ENCODE results near the gene SH3PXD2A. TPM values are rescaled to one million over a fixed set of nuclear protein-coding genes. Genes with fewer than 3 reads are reported as not detected.

The SH3PXD2A gene
- total and polyA plus RNA-seq, 8 donors = 3.9 to 16.4 (median 8.0) TPM

- no peaks in the 10 kb centered on the region for H3K36me3 ChIP-seq
- no peak overlapping the region for H3K4me3 ChIP-seq
- no peaks in the 10 kb centered on the region for H3K27me3 ChIP-seq
- WGBS, 2 donors = 51 to 71% methylated on average over 3 of the region's 3 CpGs
- FAIRE-seq (no peak), DNase-seq (no peak), ATAC-seq (no peak)
- H3K27ac ChIP-seq = no peak overlapping the region
- TF ChIP-seq CTCF (IDR thresholded peaks at IDR 0.05) = no peak
- H3K9me3 ChIP-seq = no peaks in the 10 kb centered on the region
- no peaks in the 10 kb centered on the region for H3K4me1 ChIP-seq
- intact Hi-C loops (cut with DNase I) = no loop called here
These were observed 51.4 kb downstream of the SH3PXD2A start for GRCh38 chr10:103803941-103804340.

GRCh38 chr10:103802637-103803353 is 52.6 kb downstream of the SH3PXD2A start:
- intact Hi-C loops (cut with DNase I) = no loop called here
- DNase-seq (peak in 1 of 6 donors; percentile 20), ATAC-seq (no peak), FAIRE-seq (no peak)
- no peaks in the 10 kb centered on the region for H3K9me3 ChIP-seq
- no peaks in the 10 kb centered on the region for H3K4me1 ChIP-seq
- H3K36me3 ChIP-seq = no peaks in the 10 kb centered on the region
- WGBS, 2 donors = 72 to 79% methylated on average over 7 of the region's 7 CpGs
- H3K27ac ChIP-seq = no peak overlapping the region
- no peak overlapping the region for H3K4me3 ChIP-seq
- no peak for TF ChIP-seq CTCF (IDR thresholded peaks at IDR 0.05)
- H3K27me3 ChIP-seq = no peaks in the 10 kb centered on the region

GRCh38 chr10:103802081-103802480 is 53.3 kb downstream of the SH3PXD2A start:
- intact Hi-C loops (cut with DNase I) = no loop called here
- no peaks in the 10 kb centered on the region for H3K4me1 ChIP-seq
- FAIRE-seq (no peak), ATAC-seq (no peak), DNase-seq (no peak)
- no peaks in the 10 kb centered on the region for H3K9me3 ChIP-seq
- 62 to 74% methylated on average over 6 of the region's 6 CpGs for WGBS, 2 donors
- no peaks in the 10 kb centered on the region for H3K27me3 ChIP-seq
- TF ChIP-seq CTCF (IDR thresholded peaks at IDR 0.05) = no peak
- H3K4me3 ChIP-seq = no peak overlapping the region
- H3K27ac ChIP-seq = no peak overlapping the region
- H3K36me3 ChIP-seq = no peaks in the 10 kb centered on the region

GRCh38 chr10:103800789-103801540 is 54.4 kb downstream of the SH3PXD2A start:
- ATAC-seq (peak in 2 of 4 donors; percentile 14 to 26), FAIRE-seq (no peak), DNase-seq (no peak)
- Histone ChIP-seq H3K4me3 (no peak overlapping the region), H3K27ac (no peak overlapping the region), H3K27me3 (no peaks in the 10 kb centered on the region), H3K36me3 (no peaks in the 10 kb centered on the region), H3K4me1 (no peaks in the 10 kb centered on the region), H3K9me3 (no peaks in the 10 kb centered on the region)
- intact Hi-C loops (cut with DNase I) = no loop called here
- TF ChIP-seq CTCF (IDR thresholded peaks at IDR 0.05) = no peak
- WGBS, 2 donors = 76 to 80% methylated on average over 10 of the region's 10 CpGs

GRCh38 chr10:103800089-103800488 is 55.3 kb downstream of the SH3PXD2A start:
- ATAC-seq (no peak), DNase-seq (no peak), FAIRE-seq (no peak)
- H3K4me3 ChIP-seq = no peak overlapping the region
- H3K9me3 ChIP-seq = no peaks in the 10 kb centered on the region
- no peaks in the 10 kb centered on the region for H3K36me3 ChIP-seq
- TF ChIP-seq CTCF (IDR thresholded peaks at IDR 0.05) = no peak
- H3K4me1 ChIP-seq = peaks cover 0 to 2% (median 0%) of the 10 kb centered on the region in 3 donors
- no peaks in the 10 kb centered on the region for H3K27me3 ChIP-seq
- WGBS, 2 donors = 86% methylated on average over 3 of the region's 3 CpGs
- H3K27ac ChIP-seq = no peak overlapping the region
- intact Hi-C loops (cut with DNase I) = no loop called here

Measured in pancreas (tissue), 10 donors.